Calu3 (cell line): ENCODE measurements around the gene MMEL1. TPM values are rescaled to one million over a fixed set of nuclear protein-coding genes. Genes with fewer than 3 reads are reported as not detected.
A peak's percentile ranks its signal among the peaks of the same experiment; 100 is the strongest.

Experiments used
- BruUV-seq: library from RNA; stranded (reverse); fragments of 400-500 nt; replicated peaks from 2 replicates; lab custom pipeline; 2021; lab: Mats Ljungman, UMichigan
- CTCF ChIA-PET: fragments of 300-600 bp; sonication (Branson Sonifier 250); formaldehyde crosslinking; loops from one replicate; lab custom pipeline; 2022; ENCODE audit warnings: antibody characterized with exemption; lab: Charles Lee
- DNase-seq: peaks from one replicate; pipeline ENCODE4 v3.0.0; 2022
- H3K27ac Mint-ChIP-seq: one replicate; pipeline ENCODE4 v1.8.0; 2022; ENCODE audit warnings: mixed read lengths; ENCODE audit not compliant: unreplicated experiment
- H3K27me3 Mint-ChIP-seq: one replicate; pipeline ENCODE4 v1.8.0; 2022; ENCODE audit warnings: mixed read lengths; ENCODE audit not compliant: unreplicated experiment
- H3K36me3 Mint-ChIP-seq: one replicate; pipeline ENCODE4 v1.8.0; 2022; ENCODE audit warnings: mild to moderate bottlenecking, moderate library complexity, mixed read lengths; ENCODE audit not compliant: insufficient read depth, unreplicated experiment
- H3K4me1 Mint-ChIP-seq: one replicate; pipeline ENCODE4 v1.8.0; 2022; ENCODE audit warnings: mild to moderate bottlenecking, low read depth, mixed read lengths; ENCODE audit not compliant: unreplicated experiment
- H3K4me3 Mint-ChIP-seq: one replicate; pipeline ENCODE4 v1.8.0; 2022; ENCODE audit warnings: mild to moderate bottlenecking, low read depth, moderate library complexity, mixed read lengths; ENCODE audit not compliant: unreplicated experiment
- H3K9me3 Mint-ChIP-seq: one replicate; pipeline ENCODE4 v1.8.0; 2022; ENCODE audit warnings: low read depth, mixed read lengths; ENCODE audit not compliant: unreplicated experiment
- CTCF ChIP-seq: fragments of 200-600 bp; IDR thresholded peaks from one replicate; pipeline ENCODE4 v1.8.0; 2022; ENCODE audit warnings: antibody characterized with exemption; ENCODE audit not compliant: unreplicated experiment
- intact Hi-C: fragments of 100-400 bp; cut with micrococcal nuclease; formaldehyde crosslinking; loops from one replicate; pipeline ENCODE4 v1.10.0; 2022; ENCODE audit not compliant: unreplicated experiment
- total RNA-seq: library from RNA; stranded (reverse); gene quantifications from 2 replicates; pipeline ENCODE4 v1.2.3, GENCODE V29; 2022

Gene MMEL1
- total RNA-seq, 1 experiment from 2014 or later, result 5.6 TPM

GRCh38 chr1:2564815-2565374 is 67.9 kb downstream of the MMEL1 start:
- no peaks in the 10 kb centered on the region for H3K9me3 Mint-ChIP-seq
- H3K27ac Mint-ChIP-seq, result peak overlapping the region; percentile 27
- no peak for TF ChIP-seq CTCF
- CTCF ChIA-PET, result interaction anchor here (1.1 kb wide), 1 partner anchor 9 kb away, joined by 3 read pairs; the partner anchor contains the start of gene TNFRSF14
- peaks cover 16% of the 10 kb centered on the region for H3K4me1 Mint-ChIP-seq
- H3K27me3 Mint-ChIP-seq, result no peaks in the 10 kb centered on the region
- DNase-seq, result no peak
- H3K36me3 Mint-ChIP-seq, result peaks cover 12% of the 10 kb centered on the region
- BruUV-seq, result no TSS peak
- intact Hi-C loops, result no loop called here
- no peak overlapping the region for H3K4me3 Mint-ChIP-seq

GRCh38 chr1:2564006-2564814 is 68.6 kb downstream of the MMEL1 start:
- CTCF ChIA-PET, result interaction anchor here (1.1 kb wide), 1 partner anchor 8 kb away, joined by 3 read pairs; the partner anchor contains the start of gene TNFRSF14
- H3K4me3 Mint-ChIP-seq, result no peak overlapping the region
- no peaks in the 10 kb centered on the region for H3K9me3 Mint-ChIP-seq
- H3K27ac Mint-ChIP-seq, result no peak overlapping the region
- intact Hi-C loops, result no loop called here
- no TSS peak for BruUV-seq
- TF ChIP-seq CTCF, result no peak
- peaks cover 16% of the 10 kb centered on the region for H3K4me1 Mint-ChIP-seq
- DNase-seq, result no peak
- H3K27me3 Mint-ChIP-seq, result no peaks in the 10 kb centered on the region
- peaks cover 12% of the 10 kb centered on the region for H3K36me3 Mint-ChIP-seq

- H3K27me3 Mint-ChIP-seq, result no peaks in the 10 kb centered on the region
- H3K36me3 Mint-ChIP-seq, result peaks cover 6% of the 10 kb centered on the region
- peaks cover 16% of the 10 kb centered on the region for H3K4me1 Mint-ChIP-seq
- BruUV-seq, result no TSS peak
- H3K4me3 Mint-ChIP-seq, result no peak overlapping the region
- no peaks in the 10 kb centered on the region for H3K9me3 Mint-ChIP-seq
- DNase-seq, result no peak
- no peak overlapping the region for H3K27ac Mint-ChIP-seq
- CTCF ChIA-PET, result no interaction called here
- no peak for TF ChIP-seq CTCF
- intact Hi-C loops, result no loop called here
These were observed 69.6 kb downstream of the MMEL1 start for GRCh38 chr1:2563205-2563604.

GRCh38 chr1:2561898-2562895 is 70.6 kb downstream of the MMEL1 start:
- no TSS peak for BruUV-seq
- Mint-ChIP-seq H3K27ac (no peak overlapping the region), H3K4me3 (no peak overlapping the region), H3K36me3 (peaks cover 12% of the 10 kb centered on the region), H3K9me3 (no peaks in the 10 kb centered on the region), H3K4me1 (peaks cover 16% of the 10 kb centered on the region), H3K27me3 (no peaks in the 10 kb centered on the region)
- no peak for DNase-seq
- intact Hi-C loops, result no loop called here
- CTCF ChIA-PET, result interaction anchor here (1.2 to 1.6 kb wide), 2 partner anchors 16 to 138 kb away, joined by 3 to 4 read pairs; no protein-coding TSS in a partner anchor
- TF ChIP-seq CTCF, result peak; percentile 49
